Transverse colon (tissue), 4 donors: ENCODE results near the gene MAST4. TPM values are rescaled to one million over a fixed set of nuclear protein-coding genes. Genes with fewer than 3 reads are reported as not detected.

ENCODE experiments used
- DNase-seq: peaks from one replicate; pipeline ENCODE4 v3.0.0-alpha.2; 2019
- H3K27ac ChIP-seq, 4 donors: fragments of 200-600 bp; sonication (generic); 2 replicates each; pipeline ENCODE4 v1.5.1; 2016 to 2018; ENCODE audit warnings: inconsistent platforms in 4 of 4
- H3K27me3 ChIP-seq: fragments of 200-600 bp; sonication (generic); 2 replicates; pipeline ENCODE4 v1.5.1; 2017; ENCODE audit warnings: inconsistent platforms
- H3K36me3 ChIP-seq, 4 donors: fragments of 200-600 bp; sonication (generic); 2 replicates each; pipeline ENCODE4 v1.5.1; 2017 to 2019; ENCODE audit warnings: inconsistent platforms in 4 of 4
- H3K4me1 ChIP-seq, 4 donors: fragments of 200-600 bp; sonication (generic); 2 replicates each; pipeline ENCODE4 v1.5.1; 2017 to 2020; ENCODE audit warnings: inconsistent platforms in 4 of 4
- H3K4me3 ChIP-seq, 4 donors: fragments of 200-600 bp; sonication (generic); 1 replicate in 1 of 4; 2 replicates in 3 of 4; pipeline versions ENCODE4 v1.5.1 to v1.6.1; 2017 to 2019; ENCODE audit warnings: inconsistent platforms in 4 of 4
- H3K9me3 ChIP-seq, 2 donors: fragments of 200-600 bp; sonication (generic); 2 replicates each; pipeline ENCODE4 v1.5.1; 2017 to 2019; ENCODE audit warnings: inconsistent platforms in 2 of 2
- CTCF ChIP-seq, 5 experiments: fragments of 200-600 bp in 3 of 5; fragments of 450-650 bp in 2 of 5; sonication (generic) in 3 of 5; IDR thresholded peaks; 1 replicate in 2 of 5; 2 replicates in 3 of 5; pipeline ENCODE4 v1.5.1; 2016 to 2017; ENCODE audit warnings: antibody characterized with exemption in 5 of 5, inconsistent platforms in 3 of 5, mild to moderate bottlenecking in 2 of 5, moderate library complexity in 1 of 5
- EP300 ChIP-seq: sonication (generic); formaldehyde crosslinking; IDR thresholded peaks from one replicate; pipeline ENCODE4 v1.6.1; 2017; ENCODE audit warnings: antibody characterized with exemption, low read depth
- POLR2A ChIP-seq: fragments of 450-650 bp; IDR thresholded peaks from one replicate; pipeline ENCODE4 v1.6.1; 2016; ENCODE audit warnings: antibody characterized with exemption, mild to moderate bottlenecking, moderate library complexity
- POLR2AphosphoS5 ChIP-seq, 3 donors: sonication (generic); formaldehyde crosslinking; IDR thresholded peaks; one replicate each; pipeline ENCODE4 v1.6.1; 2016; ENCODE audit warnings: antibody characterized with exemption in 3 of 3
- WGBS, 2 donors: methylation state at CpG; one replicate each; pipeline ENCODE4 v1.1.5; 2018; ENCODE audit warnings: low coverage in 1 of 2; 5-methylcytosine and 5-hydroxymethylcytosine counted together
- in situ Hi-C, 4 donors: fragments of 200-750 bp; cut with MboI; loops; one replicate each; pipeline versions ENCODE4 v1.15.0 to v1.15.1; 2017; ENCODE audit warnings: low sequenced_read_pairs in 3 of 4, low pct_ligation_motif_present in 1 of 4, low pct_unique_long_range_greater_than_20kb in 1 of 4
- intact Hi-C: fragments of 100-400 bp; cut with DNase I; formaldehyde crosslinking; loops from one replicate; pipeline ENCODE4 v1.15.1; 2023; ENCODE audit warnings: low total_unique reads
- total RNA-seq, 4 donors: library from RNA; depleted of rRNA; stranded (reverse); fragments of >200 nt; gene quantifications; one replicate each; pipeline ENCODE4 v1.1.0, GENCODE V29; 2016

Gene MAST4
- total RNA-seq, 4 donors from 2014 or later, result 20.3 to 46.8 (median 35.4) TPM

- intact Hi-C loops, result no loop called here
These were observed 557.1 kb downstream of the MAST4 start for GRCh38 chr5:67153292-67153691.

DNA sequence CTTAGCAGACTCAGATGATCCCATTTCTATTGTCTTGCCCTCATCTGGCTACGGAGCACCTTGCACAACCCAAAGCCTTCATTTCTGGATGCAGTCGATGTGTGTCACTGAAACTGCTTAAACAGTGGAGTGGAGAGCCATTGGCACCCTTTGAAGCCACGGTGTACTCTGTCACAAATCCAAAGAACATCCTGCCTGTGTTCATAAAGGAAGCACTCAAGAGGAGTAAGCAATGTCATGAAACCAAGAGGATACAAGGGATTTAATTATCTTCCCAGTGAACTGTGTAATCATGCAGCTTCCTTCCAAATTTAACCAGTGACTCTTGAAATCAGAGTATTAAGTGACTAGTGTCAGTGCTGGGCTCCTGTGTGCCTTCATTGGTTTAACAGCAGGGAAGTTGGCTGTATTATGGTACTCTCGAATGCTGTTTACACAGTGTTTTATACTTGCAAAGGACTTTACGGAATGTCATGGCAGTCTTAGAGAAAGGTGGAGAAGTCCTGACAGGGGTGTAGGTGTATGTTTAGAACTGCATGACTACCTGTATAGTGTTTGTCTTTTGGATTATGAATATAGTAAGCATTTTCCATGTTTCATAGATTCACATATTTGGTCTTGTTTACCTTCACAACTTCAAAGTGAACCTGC is 558.5 kb downstream of the MAST4 start:
- intact Hi-C loops, result loop anchor here (5.0 kb wide), 1 partner anchor 847 kb away; no protein-coding TSS in a partner anchor
- WGBS, 2 donors, result 51 to 75% methylated on average over 2 to 5 of the region's 5 CpGs
- in situ Hi-C loops, result loop anchor here in 2 of 4 donors (25.0 kb wide), 1 partner anchor 342 kb away; no protein-coding TSS in a partner anchor

More at GRCh38 chr5:67153292-67153691, 557.1 kb downstream of the MAST4 start:
- H3K27ac ChIP-seq, result no peak overlapping the region
- in situ Hi-C loops, result loop anchor here in 2 of 4 donors (25.0 kb wide), 1 partner anchor 341 kb away; no protein-coding TSS in a partner anchor
- no peaks in the 10 kb centered on the region for H3K9me3 ChIP-seq
- DNase-seq, result no peak
- H3K27me3 ChIP-seq, result no peaks in the 10 kb centered on the region
- TF ChIP-seq EP300 (no peak), CTCF (IDR thresholded peaks at IDR 0.05) (no peak), POLR2AphosphoS5 (IDR thresholded peaks at IDR 0.05) (no peak), POLR2A (no peak)
- no peaks in the 10 kb centered on the region for H3K4me1 ChIP-seq
- 78 to 100% methylated on average over 1 to 2 of the region's 2 CpGs for WGBS, 2 donors
- H3K36me3 ChIP-seq, result peaks cover 0 to 17% (median 2%) of the 10 kb centered on the region in 4 donors
- H3K4me3 ChIP-seq, result no peak overlapping the region

GRCh38 chr5:67156976-67157583 is 560.9 kb downstream of the MAST4 start:
- Histone ChIP-seq H3K4me1 (no peaks in the 10 kb centered on the region), H3K9me3 (no peaks in the 10 kb centered on the region), H3K27ac (no peak overlapping the region), H3K36me3 (peaks cover 0 to 13% (median 2%) of the 10 kb centered on the region in 4 donors), H3K4me3 (no peak overlapping the region), H3K27me3 (no peaks in the 10 kb centered on the region)
- peak; percentile 45 for DNase-seq
- TF ChIP-seq POLR2AphosphoS5 (IDR thresholded peaks at IDR 0.05) (no peak), CTCF (IDR thresholded peaks at IDR 0.05) (peak; percentile 74 to 84 (median 81)), POLR2A (no peak)
- in situ Hi-C loops, result loop anchor here in 2 of 4 donors (25.0 kb wide), 1 partner anchor 345 kb away; no protein-coding TSS in a partner anchor
- 53 to 59% methylated on average over 5 of the region's 5 CpGs for WGBS, 2 donors
- intact Hi-C loops, result loop anchor here (5.0 kb wide), 1 partner anchor 850 kb away; no protein-coding TSS in a partner anchor

More for the DNA sequence above, 558.5 kb downstream of the MAST4 start:
- Histone ChIP-seq H3K4me1 (no peaks in the 10 kb centered on the region), H3K36me3 (peaks cover 0 to 17% (median 2%) of the 10 kb centered on the region in 4 donors), H3K27ac (no peak overlapping the region), H3K9me3 (no peaks in the 10 kb centered on the region), H3K4me3 (no peak overlapping the region), H3K27me3 (no peaks in the 10 kb centered on the region)
- TF ChIP-seq EP300, result no peak
- TF ChIP-seq POLR2AphosphoS5 (IDR thresholded peaks at IDR 0.05), result no peak
- no peak for TF ChIP-seq CTCF (IDR thresholded peaks at IDR 0.05)
- TF ChIP-seq POLR2A, result no peak
- no peak for DNase-seq

- H3K27ac ChIP-seq, result no peak overlapping the region
- TF ChIP-seq POLR2A, result no peak
- no peak for TF ChIP-seq POLR2AphosphoS5 (IDR thresholded peaks at IDR 0.05)
- TF ChIP-seq CTCF (IDR thresholded peaks at IDR 0.05), result no peak
- TF ChIP-seq EP300, result no peak
- intact Hi-C loops (no loop called here), in situ Hi-C loops (loop anchor here (5.0 to 25.0 kb wide), 3 partner anchors 52 to 348 kb away; no protein-coding TSS in a partner anchor)
- DNase-seq, result no peak
- H3K36me3 ChIP-seq, result no peaks in the 10 kb centered on the region
- no peaks in the 10 kb centered on the region for H3K4me1 ChIP-seq
- WGBS, 2 donors, result 93% methylated on average over 3 of the region's 3 CpGs
- H3K4me3 ChIP-seq, result no peak overlapping the region
- H3K9me3 ChIP-seq, result no peaks in the 10 kb centered on the region
- H3K27me3 ChIP-seq, result no peaks in the 10 kb centered on the region
These were observed 564.1 kb downstream of the MAST4 start for GRCh38 chr5:67160272-67160671.
